Central memory CD8-positive, alpha-beta T cell (primary cell): ENCODE measurements around the gene ATXN7L3.
A peak's percentile ranks its signal among the peaks of the same experiment; 100 is the strongest.
"Not testable (repeated sequence)": the region's sequence is repeated elsewhere in the genome, so short reads cannot be mapped to it uniquely, and the experiment has no call there.

Experiments
- ATAC-seq: fragments of 150-1000 bp; cut with Tn5 transposase; replicated peaks from 2 replicates; pipeline ENCODE4 v1.10.0; 2022; ENCODE audit warnings: mild to moderate bottlenecking, moderate FRiP score, moderate number of reproducible peaks; ENCODE audit not compliant: poor library complexity, severe bottlenecking; ENCODE audit errors: extremely low read depth
- DNase-seq, 2 donors: peaks; one replicate each; pipeline ENCODE4 v3.0.0; 2021; ENCODE audit warnings: low spot score in 2 of 2
- H3K27ac Mint-ChIP-seq: one replicate; pipeline ENCODE4 v1.8.0; 2022; ENCODE audit warnings: low read depth, mild to moderate bottlenecking, moderate library complexity, mixed read lengths
- H3K27me3 Mint-ChIP-seq: one replicate; pipeline ENCODE4 v1.8.0; 2022; ENCODE audit warnings: mixed read lengths
- H3K36me3 Mint-ChIP-seq: one replicate; pipeline ENCODE4 v1.8.0; 2022; ENCODE audit warnings: mild to moderate bottlenecking, moderate library complexity, mixed read lengths; ENCODE audit not compliant: insufficient read depth
- H3K4me1 Mint-ChIP-seq: one replicate; pipeline ENCODE4 v1.8.0; 2022; ENCODE audit warnings: mixed read lengths
- H3K4me3 Mint-ChIP-seq: one replicate; pipeline ENCODE4 v1.8.0; 2022; ENCODE audit warnings: mild to moderate bottlenecking, moderate library complexity, mixed read lengths
- H3K9me3 Mint-ChIP-seq: one replicate; pipeline ENCODE4 v1.8.0; 2022; ENCODE audit warnings: mixed read lengths

Gene ATXN7L3

DNA sequence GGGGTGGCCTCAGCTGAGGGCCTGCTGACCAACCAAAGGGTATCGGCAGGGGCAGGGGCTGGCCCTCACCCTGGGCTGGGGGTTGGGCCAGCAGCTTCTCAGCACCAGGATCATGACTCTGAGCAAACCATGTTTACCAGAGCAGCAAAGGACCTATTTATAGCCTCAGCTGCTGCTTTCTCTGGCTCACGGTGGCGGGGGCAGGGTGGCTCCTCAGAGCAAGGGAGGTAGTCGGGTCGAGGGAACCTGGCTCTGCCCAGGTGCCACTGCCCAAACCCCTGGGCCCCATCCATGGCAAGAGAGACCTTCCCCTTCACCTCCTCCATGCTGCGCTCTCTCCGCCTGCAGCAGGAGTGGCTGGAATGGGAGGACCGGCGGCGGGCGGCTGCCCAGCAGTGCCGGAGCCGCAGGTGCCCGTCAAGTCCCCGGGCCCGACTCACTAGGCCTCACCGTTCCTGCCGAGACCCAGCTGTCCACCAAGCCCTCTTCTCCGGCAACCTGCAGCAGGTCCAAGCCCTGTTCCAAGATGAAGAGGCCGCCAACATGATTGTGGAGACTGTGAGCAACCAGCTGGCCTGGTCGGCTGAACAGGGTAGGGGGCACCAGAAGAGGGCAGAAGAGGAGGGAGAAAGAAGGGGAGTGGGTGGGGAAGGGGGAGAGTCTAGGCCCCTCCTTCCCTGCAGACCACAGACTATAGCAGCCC, 29.0 kb downstream of the ATXN7L3 start, which contains the start of gene ASB16:
Gene ASB16 (plus strand): TSS at position 206 of the 703 bp plus-strand sequence. CDS start 86 bp downstream, at position 292.
- DNase-seq = no peak
- H3K27ac Mint-ChIP-seq = no peak within 1 kb of the TSS
- no peak for ATAC-seq
- peaks cover 10% of the 10 kb centered on the region for H3K4me1 Mint-ChIP-seq
- peaks cover 1% of the 10 kb centered on the region for H3K36me3 Mint-ChIP-seq
- no peak within 1 kb of the TSS for H3K4me3 Mint-ChIP-seq
- H3K9me3 Mint-ChIP-seq = no peaks in the 10 kb centered on the region
- H3K27me3 Mint-ChIP-seq = no peaks in the 10 kb centered on the region

DNA sequence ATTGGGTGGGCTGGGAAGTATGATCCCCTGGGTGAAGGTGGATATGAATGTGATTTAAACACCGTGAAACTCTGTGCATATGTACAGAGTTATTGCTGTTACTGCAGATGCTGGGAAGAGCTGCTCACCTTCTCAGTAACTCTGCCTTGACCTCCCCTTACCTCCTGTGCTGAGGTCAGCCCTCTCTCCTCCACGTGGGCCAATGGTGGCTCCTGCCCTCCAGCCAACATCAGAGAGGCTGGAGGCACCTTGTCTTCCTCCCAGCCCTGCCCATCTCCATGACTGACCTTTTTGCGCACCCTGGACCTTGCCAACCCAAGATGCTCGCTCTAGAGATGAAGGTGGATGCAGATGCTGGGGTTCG, 29.6 kb downstream of the ATXN7L3 start:
- Mint-ChIP-seq H3K9me3 (no peaks in the 10 kb centered on the region), H3K4me1 (peaks cover 10% of the 10 kb centered on the region), H3K27ac (no peak overlapping the region), H3K36me3 (peaks cover 1% of the 10 kb centered on the region), H3K4me3 (no peak overlapping the region), H3K27me3 (no peaks in the 10 kb centered on the region)
- ATAC-seq (no peak), DNase-seq (no peak)

DNA sequence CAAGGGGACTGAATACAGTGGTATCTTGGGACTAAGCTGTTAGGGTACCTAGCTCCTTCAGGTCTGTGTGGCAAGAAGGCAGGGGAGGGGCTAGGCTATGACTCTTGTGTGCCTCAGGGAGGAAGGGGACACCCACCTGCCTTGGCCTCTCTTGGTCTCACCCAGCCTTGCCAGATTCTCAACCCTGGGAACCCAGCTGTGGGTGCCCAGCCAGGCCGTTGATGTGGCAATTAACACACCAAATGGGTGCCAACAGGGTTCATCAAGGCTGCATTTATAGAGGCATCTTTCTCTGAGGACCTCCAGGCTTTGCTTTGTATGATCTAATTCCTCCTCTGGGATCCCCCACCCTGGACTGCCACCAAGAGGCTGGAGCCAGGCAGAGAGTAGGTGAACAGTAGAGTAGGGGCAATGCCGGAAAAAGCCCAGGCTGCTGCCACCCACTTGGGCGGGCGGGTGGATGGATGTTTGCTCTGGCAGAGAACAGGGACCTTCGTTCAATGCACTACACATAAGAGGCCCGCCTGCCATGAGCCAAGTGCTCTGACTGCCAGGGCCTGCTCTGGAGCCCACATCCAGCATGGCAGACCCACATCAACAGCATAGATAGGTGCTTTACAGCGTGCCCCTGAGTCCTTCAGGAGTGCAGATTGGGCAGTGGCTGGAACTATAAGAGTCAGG, 32.4 kb downstream of the ATXN7L3 start:
- H3K4me3 Mint-ChIP-seq = no peak overlapping the region
- DNase-seq (no peak), ATAC-seq (no peak)
- H3K36me3 Mint-ChIP-seq = peaks cover 1% of the 10 kb centered on the region
- no peaks in the 10 kb centered on the region for H3K9me3 Mint-ChIP-seq
- H3K27me3 Mint-ChIP-seq = no peaks in the 10 kb centered on the region
- H3K4me1 Mint-ChIP-seq = peaks cover 10% of the 10 kb centered on the region
- peak overlapping the region; percentile 16 for H3K27ac Mint-ChIP-seq

DNA sequence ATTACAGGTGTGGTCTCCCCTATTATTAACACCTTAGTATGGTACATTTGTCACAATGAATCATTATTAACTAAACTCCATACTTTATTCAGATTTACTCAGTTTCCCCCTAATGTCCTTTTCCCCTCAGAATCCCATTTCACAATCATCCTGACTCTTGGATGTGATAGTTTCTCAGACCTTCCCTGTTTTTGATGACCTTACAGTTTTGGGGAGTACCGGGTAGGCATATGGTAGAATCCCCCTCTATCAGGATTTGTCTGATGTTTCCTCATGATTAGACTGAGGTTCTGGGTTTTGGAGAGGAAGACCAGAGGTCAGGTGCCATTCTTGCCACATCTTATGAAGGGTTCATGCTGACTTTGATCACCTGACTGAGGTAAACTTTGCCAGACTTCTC, 35.2 kb downstream of the ATXN7L3 start:
- no peaks in the 10 kb centered on the region for H3K36me3 Mint-ChIP-seq
- ATAC-seq (no peak), DNase-seq (no peak)
- no peak overlapping the region for H3K27ac Mint-ChIP-seq
- H3K27me3 Mint-ChIP-seq = no peaks in the 10 kb centered on the region
- no peak overlapping the region for H3K4me3 Mint-ChIP-seq
- H3K9me3 Mint-ChIP-seq = no peaks in the 10 kb centered on the region
- H3K4me1 Mint-ChIP-seq = peaks cover 10% of the 10 kb centered on the region

DNA sequence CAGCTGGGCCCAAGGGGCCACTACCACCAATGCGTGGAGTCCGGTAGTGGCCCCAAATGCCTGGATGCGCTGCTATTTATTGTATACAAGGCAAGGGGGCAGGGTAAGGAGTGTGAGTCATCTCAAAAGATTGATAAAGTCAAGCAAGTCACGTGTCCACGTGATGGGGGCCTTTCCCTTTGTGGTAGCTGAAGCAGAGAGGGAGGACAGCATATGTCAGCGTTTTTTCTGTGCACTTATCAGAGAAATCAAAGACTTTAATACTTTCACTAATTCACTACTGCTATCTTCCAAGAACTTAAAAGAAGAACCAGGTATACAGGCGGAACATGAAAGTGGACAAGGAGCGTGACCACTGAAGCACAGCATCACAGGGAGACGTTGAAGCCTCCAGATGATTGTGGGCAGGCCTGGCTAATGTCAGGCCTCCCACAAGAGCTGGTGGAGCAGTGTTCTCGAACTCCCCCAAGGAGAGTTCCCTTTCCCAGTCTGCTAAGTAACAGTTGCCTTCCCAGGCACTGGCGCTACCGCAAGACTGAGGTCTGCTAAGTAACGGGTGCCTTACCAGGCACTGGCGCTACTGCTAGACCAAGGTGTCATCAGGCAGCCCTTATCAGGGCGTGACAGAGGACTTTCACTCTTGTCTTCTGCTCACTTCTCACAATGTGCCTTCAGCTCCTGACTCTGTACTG, 40.0 kb downstream of the ATXN7L3 start:
- Mint-ChIP-seq H3K27me3 (no peaks in the 10 kb centered on the region), H3K4me1 (no peaks in the 10 kb centered on the region), H3K9me3 (no peaks in the 10 kb centered on the region), H3K27ac (no peak overlapping the region), H3K4me3 (no peak overlapping the region), H3K36me3 (peaks cover 1% of the 10 kb centered on the region)
- ATAC-seq (no peak), DNase-seq (no peak)

DNA sequence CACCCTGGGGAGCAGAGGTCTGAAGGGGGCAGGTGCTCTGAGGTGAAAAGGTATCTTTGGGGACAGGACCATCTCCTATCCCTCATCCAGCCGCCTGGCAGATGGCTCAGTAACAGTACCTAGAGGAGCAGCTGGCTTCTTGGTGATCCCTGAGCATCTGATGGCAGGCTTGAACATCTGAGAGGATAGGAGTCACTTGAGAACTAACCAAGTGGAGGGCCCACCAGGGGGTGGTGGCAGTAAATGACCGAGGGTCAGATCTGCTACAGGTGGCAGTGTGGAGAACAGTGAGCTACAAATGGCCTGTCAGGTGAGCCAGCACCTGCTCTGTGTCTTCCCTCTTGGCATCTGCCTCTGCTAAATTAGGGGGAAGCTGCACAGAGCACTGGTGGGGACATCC, 44.2 kb downstream of the ATXN7L3 start:
- ATAC-seq (no peak), DNase-seq (no peak)
- no peaks in the 10 kb centered on the region for H3K27me3 Mint-ChIP-seq
- H3K9me3 Mint-ChIP-seq = no peaks in the 10 kb centered on the region
- H3K4me3 Mint-ChIP-seq = no peak overlapping the region
- H3K36me3 Mint-ChIP-seq = peaks cover 1% of the 10 kb centered on the region
- H3K27ac Mint-ChIP-seq = peak overlapping the region; percentile 61
- no peaks in the 10 kb centered on the region for H3K4me1 Mint-ChIP-seq

DNA sequence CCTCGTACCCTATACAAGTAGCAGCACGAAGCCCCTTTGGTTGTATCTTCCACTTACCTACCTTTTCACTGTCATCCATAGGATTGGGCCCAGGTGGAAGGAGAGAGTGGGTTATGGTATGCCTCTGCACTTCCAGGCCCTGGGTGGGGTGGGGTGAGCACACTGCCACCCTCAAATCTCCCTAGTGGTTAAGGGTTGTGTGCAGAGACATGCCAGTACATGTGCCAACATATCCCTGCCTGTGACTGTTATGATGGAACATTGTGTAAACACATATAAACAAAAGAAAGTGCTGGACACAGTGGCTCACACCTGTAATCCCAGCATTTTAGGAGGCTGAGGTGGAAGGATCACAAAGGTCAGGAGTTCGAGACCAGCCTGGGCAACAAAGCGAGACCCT, 46.8 kb downstream of the ATXN7L3 start:
- no peaks in the 10 kb centered on the region for H3K9me3 Mint-ChIP-seq
- H3K4me3 Mint-ChIP-seq = no peak overlapping the region
- DNase-seq (no peak), ATAC-seq (no peak)
- H3K4me1 Mint-ChIP-seq = no peaks in the 10 kb centered on the region
- H3K27ac Mint-ChIP-seq = no peak overlapping the region
- H3K36me3 Mint-ChIP-seq = peaks cover 3% of the 10 kb centered on the region
- no peaks in the 10 kb centered on the region for H3K27me3 Mint-ChIP-seq

DNA sequence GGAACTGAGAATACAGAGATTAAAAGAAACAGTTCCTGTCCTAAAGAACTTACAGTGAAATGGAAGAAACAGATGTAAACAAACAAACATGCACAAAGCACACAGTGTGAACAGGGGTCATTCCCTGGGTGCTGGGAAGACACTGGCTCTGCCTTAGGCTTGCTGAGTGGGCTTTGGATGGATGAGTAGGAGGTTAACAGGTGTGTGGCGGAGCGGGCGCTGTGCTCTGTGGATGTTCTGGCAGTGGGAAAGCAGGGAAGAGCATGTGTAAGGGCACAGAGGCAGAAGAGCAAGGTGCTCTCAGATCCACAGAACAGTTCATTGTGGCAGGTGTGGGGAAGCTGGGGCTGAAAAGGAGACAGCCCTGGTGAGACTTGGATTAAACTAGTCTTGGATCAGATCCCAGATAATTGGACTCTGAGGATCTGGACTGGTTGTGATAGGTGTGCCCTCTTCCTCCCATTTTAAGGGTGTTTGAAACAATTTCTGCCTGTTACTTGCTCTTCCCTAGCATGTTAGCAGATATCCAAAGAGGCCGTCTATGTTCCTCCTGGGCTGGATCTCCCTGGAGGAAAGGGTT, 49.8 kb downstream of the ATXN7L3 start:
- H3K4me3 Mint-ChIP-seq = no peak overlapping the region

DNA sequence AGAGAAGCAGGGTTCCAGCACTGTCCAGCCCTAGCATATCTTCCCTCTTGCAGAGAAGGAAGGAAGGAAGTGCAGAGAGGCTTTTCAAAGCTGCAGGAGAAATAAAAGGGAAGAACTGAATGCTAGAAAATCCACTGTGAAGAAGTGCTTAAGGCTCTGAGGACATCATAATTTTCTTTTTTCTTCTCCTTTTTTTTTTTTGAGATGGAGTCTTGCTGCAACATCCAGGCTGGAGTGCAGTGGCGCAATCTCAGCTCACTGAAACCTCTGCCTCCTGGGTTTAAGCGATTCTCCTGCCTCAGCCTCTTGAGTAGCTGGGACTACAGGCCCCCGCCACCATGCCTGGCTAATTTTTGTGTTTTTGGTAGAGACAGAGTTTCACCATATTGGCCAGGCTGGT, 50.6 kb downstream of the ATXN7L3 start:
- H3K4me3 Mint-ChIP-seq, H3K4me1 Mint-ChIP-seq, ATAC-seq, H3K9me3 Mint-ChIP-seq, H3K36me3 Mint-ChIP-seq, H3K27ac Mint-ChIP-seq, H3K27me3 Mint-ChIP-seq, DNase-seq: not testable (repeated sequence)

More for the DNA sequence above, 49.8 kb downstream of the ATXN7L3 start:
- peaks cover 4% of the 10 kb centered on the region for H3K36me3 Mint-ChIP-seq
- no peaks in the 10 kb centered on the region for H3K4me1 Mint-ChIP-seq
- DNase-seq (no peak), ATAC-seq (no peak)
- H3K27me3 Mint-ChIP-seq = no peaks in the 10 kb centered on the region
- H3K27ac Mint-ChIP-seq = no peak overlapping the region
- no peaks in the 10 kb centered on the region for H3K9me3 Mint-ChIP-seq

DNA sequence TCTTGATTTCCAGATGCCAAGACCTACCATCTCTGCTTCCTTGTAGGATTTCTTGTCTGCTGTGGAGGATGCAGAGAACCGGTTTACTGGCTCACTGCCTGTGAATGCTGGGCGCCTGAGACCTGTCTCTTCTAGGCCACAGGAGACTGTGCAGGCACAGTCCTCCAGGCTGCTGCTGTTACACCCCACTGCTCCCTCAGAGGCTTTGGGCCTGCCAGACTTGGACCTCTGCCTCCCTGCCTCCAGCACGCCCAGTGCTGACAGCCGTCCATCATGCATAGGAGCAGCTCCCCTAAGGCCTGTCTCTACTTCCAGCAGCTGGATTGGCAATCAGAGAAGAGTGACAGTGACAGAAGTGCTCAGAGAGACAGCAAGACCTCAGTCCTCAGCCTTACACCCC, 51.9 kb downstream of the ATXN7L3 start:
- Mint-ChIP-seq H3K4me1 (no peaks in the 10 kb centered on the region), H3K4me3 (no peak overlapping the region), H3K36me3 (peaks cover 4% of the 10 kb centered on the region), H3K9me3 (no peaks in the 10 kb centered on the region), H3K27me3 (no peaks in the 10 kb centered on the region), H3K27ac (no peak overlapping the region)
- ATAC-seq (no peak), DNase-seq (no peak)

DNA sequence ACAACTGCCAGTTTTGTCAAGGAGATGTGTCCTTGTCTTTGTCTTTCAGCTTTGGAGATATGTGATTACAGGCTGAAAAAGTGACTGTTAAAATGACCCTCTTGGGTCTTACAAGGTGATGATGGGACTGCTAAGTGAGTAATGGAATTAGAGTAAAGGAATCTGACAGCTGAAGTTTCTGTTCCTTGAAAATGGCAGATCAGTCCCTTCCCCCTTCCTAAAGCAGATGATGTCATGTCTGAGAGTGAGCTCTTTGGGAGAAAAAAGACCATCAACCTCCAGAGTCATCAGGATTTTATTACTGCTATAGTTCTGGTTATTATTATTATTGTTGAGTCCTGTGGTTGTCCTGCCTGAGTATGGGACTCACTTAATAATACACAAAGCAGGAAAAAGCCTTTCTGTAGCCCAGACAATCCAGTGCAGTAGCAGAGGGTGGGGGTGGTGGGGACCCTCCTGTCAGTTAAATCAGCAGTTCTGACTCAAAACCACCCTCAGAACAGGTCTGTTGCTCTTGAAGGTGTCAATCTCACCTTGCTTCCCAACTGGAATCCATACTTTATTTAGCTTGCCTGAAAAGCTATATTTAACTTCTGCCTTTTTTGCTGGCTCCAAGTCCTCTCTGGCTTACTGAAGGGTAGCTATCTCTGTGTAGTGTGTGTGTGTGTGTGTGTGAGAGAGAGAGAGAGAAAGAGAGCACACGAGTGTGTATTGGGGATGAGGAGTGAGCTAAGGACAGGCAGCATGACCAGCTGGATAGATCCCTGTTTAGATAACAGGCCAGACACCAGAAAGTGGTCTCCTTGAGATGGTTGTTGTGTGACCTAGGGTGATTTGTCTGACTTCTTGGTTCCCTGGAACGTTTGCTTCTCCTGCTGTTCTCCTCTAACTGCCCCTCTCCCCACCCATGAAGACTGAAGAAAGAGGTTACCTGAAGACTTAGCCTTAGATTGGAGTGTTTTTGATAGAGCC, 53.0 kb downstream of the ATXN7L3 start:
- Mint-ChIP-seq H3K27me3 (no peaks in the 10 kb centered on the region), H3K9me3 (no peaks in the 10 kb centered on the region), H3K4me1 (peaks cover 5% of the 10 kb centered on the region), H3K27ac (no peak overlapping the region), H3K36me3 (peaks cover 7% of the 10 kb centered on the region), H3K4me3 (no peak overlapping the region)
- no peak for ATAC-seq
- no peak for DNase-seq
